NCI-H1930 (cell line): Measurements from ENCODE around the gene PDE4A.

ENCODE experiments used
- DNase-seq, 2 experiments: peaks; one replicate each; lab custom pipeline; 2025; lab: John Stamatoyannopoulos, UW

PDE4A gene

GRCh38 chr19:10510301-10510802 lies 90.0 kb downstream of the PDE4A start:
- DNase-seq = peak in 1 of 2 experiments; percentile 5

GRCh38 chr19:10513223-10513622 lies 92.9 kb downstream of the PDE4A start:
- no peak for DNase-seq

DNA sequence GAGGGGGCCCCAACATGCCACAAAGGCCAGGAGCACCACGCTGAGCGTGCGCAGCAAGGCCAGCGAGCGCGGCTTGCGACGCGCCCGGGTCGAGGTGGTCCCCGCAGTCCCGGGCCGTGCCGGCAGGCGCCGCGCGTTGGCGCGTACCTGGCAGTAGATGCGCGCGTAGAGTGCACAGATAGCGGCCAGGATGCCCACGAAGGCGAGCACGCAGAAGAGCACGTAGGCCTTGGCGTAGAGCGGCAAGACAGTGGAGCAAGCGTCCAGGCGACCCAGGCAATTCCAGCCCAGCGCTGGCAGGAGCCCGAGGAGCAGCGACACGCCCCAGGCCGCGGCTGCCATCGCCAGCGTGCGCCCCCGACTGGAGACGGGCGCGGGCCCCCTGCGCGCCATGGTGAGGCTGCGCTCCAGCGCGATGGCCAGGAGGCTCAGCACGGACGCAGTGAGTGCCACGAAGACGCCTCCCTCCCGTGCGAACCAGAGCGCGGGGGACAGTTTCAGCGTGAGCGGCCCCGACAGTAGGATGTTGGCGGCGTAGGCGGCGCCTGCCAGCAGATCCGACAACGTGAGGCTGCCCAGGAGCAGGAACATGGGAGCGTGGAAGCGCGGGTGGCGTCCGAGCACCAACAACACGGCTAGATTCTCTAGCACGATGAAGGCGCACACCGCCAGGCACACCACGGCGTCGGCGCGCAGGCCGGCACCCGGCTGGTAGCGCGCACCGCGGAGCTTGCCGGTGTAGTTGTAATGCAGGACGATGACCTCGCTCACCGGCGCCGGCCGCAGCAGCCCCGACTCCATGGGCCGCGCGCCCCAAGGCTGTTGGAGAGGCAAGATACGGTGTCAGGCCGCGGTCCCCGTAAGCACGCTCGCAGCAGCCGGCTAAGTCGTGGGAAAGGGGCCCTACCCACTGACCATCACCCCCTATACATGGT lies 94.1 kb downstream of the PDE4A start:
- peak in 1 of 2 experiments; percentile 28 for DNase-seq

DNA sequence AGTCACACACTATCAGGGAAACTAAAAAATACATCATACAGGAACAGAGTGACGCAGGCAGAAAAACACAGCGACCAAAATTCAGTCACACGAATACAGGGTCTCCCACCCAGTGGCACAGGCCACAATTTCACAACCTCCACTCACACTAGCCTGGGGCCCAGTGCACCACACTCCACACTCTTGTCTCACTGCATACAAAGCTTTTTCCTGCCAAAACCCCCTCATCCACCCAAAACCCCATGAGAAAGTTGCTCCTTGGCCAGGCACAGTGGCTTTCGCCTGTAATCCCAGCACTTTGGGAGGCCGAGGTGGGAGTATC lies 95.7 kb downstream of the PDE4A start:
- no peak for DNase-seq

GRCh38 chr19:10516671-10517286 lies 96.4 kb downstream of the PDE4A start:
- DNase-seq = no peak

- DNase-seq = no peak
Measured at GRCh38 chr19:10517361-10517759, 97.0 kb downstream of the PDE4A start, which contains the start of gene S1PR5. S1PR5 (minus strand) TSS chr19:10517447; CDS start chr19:10515011, 2,436 bp downstream.

- DNase-seq = no peak
Measured at GRCh38 chr19:10517760-10518443, 97.6 kb downstream of the PDE4A start.

DNA sequence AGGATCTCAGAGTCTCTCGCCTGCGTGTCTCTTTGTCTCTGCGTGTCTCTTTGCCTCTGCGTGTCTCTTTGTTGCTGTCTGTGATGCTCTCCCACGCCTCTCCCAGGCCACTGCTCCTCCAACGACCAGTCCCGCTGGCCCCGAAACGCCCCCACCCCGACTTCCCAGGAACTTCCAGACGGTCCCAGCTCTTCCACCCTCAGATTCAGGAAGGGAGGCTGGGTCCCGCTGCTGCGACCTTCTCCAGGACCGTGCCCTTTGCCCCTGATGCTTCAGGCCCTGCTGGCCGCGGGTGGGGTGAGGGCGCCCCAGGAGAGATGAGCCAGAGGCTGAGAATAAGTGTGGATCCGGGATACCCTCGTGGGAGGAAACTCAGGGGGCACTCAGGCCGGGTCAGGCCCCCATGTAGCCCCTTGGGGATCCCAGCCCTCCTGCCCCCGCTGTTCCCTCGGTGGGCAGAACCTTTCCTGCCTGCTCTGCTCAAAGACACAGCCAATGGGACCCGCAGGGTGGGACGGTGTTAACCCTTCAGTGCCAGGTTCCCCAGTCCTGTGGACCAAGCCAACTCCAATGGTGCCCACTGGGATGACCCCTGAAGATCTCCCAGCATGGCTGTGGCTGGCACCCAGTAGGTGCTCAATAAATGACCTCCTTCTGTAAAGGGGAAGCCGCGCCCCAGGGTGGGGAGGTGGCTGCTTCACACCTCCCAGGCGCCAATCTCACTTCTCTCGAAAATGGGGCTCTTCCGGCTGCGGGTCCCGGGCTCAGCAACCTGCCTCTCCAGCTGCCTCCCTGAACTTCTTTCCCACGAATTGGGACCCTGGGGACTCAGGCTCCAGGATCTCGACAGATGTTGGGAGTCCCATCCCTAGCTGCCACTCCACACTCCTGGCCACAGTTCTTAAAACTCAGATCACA lies 98.4 kb downstream of the PDE4A start:
- no peak for DNase-seq
